Fibroblast of pulmonary artery (primary cell): ENCODE results near the gene COL4A6.

ENCODE experiments used
- DNase-seq: peaks from one replicate; pipeline ENCODE4 v3.0.0-alpha.2; 2010; ENCODE audit warnings: low read depth
- H3K4me3 ChIP-seq: replicated peaks from 2 replicates; pipeline ENCODE4 v1.5.1; 2011; ENCODE audit warnings: low read depth, mild to moderate bottlenecking, control low read depth, low read length, moderate library complexity
- CTCF ChIP-seq: IDR thresholded peaks from 2 replicates; pipeline ENCODE4 v1.5.1; 2011; ENCODE audit warnings: mild to moderate bottlenecking, control low read depth, low read length, inconsistent platforms; ENCODE audit errors: missing control alignments

The COL4A6 gene

GRCh38 chrX:108203540-108203939 lies 234.7 kb downstream of the COL4A6 start:
- DNase-seq, result no peak
- TF ChIP-seq CTCF, result no peak
- no peak overlapping the region for H3K4me3 ChIP-seq

DNA sequence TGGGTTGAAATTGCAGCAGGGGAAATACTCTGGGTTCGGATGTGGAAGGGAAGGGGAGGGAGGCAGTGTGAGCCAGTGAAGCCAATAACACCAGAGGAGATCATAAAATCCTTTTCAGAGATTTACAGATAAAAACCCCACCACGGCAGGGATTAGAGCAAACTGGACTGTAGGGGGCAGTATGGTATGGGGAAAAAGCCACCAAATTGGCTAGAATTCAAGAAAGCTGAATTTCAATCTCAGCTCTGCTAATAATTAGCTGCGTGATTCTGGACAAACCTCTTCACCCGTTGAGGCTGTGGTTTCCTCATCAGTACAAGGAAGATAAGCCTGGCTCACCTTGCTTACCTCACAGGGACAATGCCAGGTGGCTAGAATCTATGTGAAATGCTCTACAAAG lies 238.5 kb downstream of the COL4A6 start:
- no peak overlapping the region for H3K4me3 ChIP-seq
- peak; percentile 62 for TF ChIP-seq CTCF
- DNase-seq, result peak; percentile 59

DNA sequence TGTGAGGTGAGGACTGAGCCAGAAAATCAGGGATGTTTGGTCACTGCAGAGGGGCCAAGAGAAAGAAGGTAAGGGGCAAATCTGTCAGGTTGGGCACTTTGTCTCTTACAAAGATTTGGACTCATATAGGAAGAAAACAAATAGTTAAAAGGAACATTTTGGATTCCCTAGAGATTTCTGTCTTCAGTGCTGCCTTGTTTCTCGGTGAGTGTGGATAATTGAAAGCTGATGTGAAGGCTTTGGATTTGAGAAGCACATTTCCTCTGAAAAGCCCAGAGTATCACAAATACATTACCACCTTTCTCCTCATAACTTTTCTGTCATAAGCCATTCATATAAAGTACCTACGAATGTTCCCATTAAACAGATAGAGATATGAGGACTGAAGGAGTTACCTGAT lies 239.2 kb downstream of the COL4A6 start:
- no peak overlapping the region for H3K4me3 ChIP-seq
- DNase-seq, result peak; percentile 4
- TF ChIP-seq CTCF, result no peak

DNA sequence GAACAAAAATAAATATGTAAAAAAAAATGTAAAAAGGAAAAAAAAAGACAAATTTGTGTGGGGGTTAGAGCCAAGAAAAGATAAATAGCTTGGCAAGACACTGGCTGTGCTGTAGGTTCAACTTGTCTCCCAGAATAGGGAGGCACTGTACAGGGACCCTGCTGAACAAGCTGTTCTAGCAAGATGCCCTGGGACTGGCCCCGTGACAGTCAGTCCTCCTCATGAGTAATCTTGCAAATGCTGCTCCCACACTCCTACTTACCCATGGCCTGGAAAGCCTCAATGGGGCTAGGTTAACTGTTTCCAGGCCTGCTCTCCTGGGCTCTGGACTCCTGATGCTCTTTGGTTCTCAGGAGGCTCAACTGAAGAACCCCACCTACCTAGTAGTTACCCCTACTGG lies 239.8 kb downstream of the COL4A6 start:
- no peak overlapping the region for H3K4me3 ChIP-seq
- peak; percentile 76 for DNase-seq
- TF ChIP-seq CTCF, result no peak

GRCh38 chrX:108186811-108187210 lies 251.4 kb downstream of the COL4A6 start:
- no peak for TF ChIP-seq CTCF
- peak; percentile 69 for DNase-seq
- H3K4me3 ChIP-seq, result no peak overlapping the region

DNA sequence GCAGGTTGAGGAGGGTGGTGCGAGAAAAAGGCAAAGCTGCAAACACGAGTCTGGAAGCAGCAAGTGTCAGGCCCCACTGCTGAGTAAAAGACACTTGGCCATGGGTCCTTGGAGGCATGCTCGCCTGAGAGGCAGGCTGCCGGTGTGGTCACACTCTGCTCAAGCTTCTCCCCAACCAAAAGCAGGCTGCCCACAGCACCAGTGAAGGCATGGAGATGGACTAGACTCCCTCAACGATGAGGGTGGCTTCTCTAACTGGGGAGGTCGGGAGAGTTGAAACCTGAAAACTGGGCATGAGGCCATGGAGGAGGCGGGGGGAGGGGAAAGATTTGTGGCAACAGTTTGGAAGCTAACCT lies 260.1 kb downstream of the COL4A6 start:
- no peak for TF ChIP-seq CTCF
- no peak for DNase-seq
- no peak overlapping the region for H3K4me3 ChIP-seq

DNA sequence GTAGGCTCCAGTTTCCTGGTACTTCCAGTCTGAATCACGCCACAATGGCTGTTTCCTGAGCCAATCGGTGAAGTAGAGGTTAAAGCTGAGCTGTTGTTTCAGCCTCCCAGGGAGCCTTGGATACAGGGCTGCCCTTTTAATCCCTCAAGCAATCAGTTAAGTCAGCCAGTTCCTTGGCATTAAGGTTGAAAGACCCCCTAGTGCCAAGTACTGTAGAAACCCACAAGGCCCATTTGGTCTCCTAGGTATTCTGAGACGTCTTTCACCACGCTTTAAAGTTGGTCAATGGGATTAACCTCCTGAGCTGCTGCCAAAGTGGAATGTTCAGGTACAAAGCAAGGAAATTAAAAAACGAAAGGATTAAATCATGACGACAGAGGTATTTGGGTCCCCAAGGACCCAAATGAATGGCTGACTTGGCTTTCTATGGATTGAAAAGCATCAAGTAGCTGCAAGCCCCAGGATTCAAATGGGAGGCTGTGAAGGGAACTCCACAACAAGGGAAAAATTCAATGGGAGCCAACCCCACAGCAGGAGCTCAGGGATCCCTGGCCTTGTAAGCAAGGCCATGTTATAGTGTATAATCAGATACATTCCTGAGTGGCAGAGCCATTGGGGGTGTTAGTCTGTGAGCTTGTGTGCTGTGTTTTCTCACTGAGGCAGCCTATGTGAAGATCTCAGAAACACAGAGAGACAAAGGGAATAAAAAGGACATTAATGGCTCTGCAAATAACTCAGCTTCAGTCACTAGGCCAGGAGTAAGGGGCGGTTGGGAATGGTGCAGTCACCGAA lies 260.7 kb downstream of the COL4A6 start:
- no peak overlapping the region for H3K4me3 ChIP-seq
- no peak for TF ChIP-seq CTCF
- no peak for DNase-seq
